Stimulated activated CD8-positive, alpha-beta memory T cell treated with anti-CD3 and anti-CD28 coated beads, Interleukin-4, amount 100 ng/mL, for 24 hours (primary cell): Measurements from ENCODE around the gene MEI1.

Experiments
- DNase-seq: peaks from one replicate; pipeline ENCODE4 v3.0.0-alpha.2; 2020; ENCODE audit warnings: low read depth

MEI1 gene

GRCh38 chr22:41842996-41843970 is 144.0 kb downstream of the MEI1 start:
- no peak for DNase-seq

- DNase-seq: no peak
Measured at GRCh38 chr22:41844036-41844435, 144.7 kb downstream of the MEI1 start.

- no peak for DNase-seq
Measured at GRCh38 chr22:41844513-41844912, 145.2 kb downstream of the MEI1 start.

- DNase-seq: no peak
Measured at GRCh38 chr22:41845380-41846267, 146.3 kb downstream of the MEI1 start.

- no peak for DNase-seq
Measured at GRCh38 chr22:41846268-41846987, 147.1 kb downstream of the MEI1 start.

GRCh38 chr22:41847300-41847699 is 148.0 kb downstream of the MEI1 start:
- no peak for DNase-seq

GRCh38 chr22:41848468-41848867 is 149.2 kb downstream of the MEI1 start:
- DNase-seq: no peak
